Measurements from ENCODE around the gene ERP27.
A peak's percentile ranks its signal among the peaks of the same experiment; 100 is the strongest.

ERP27 gene

GRCh38 chr12:14963520-14963919, 25.2 kb upstream of the ERP27 start:
- no peak for ATAC-seq
- DNase-seq (ENCODE audit: low spot score in 2 of 2): no peak
- Mint-ChIP-seq H3K27ac (peak overlapping the region; percentile 96), H3K4me1 (peaks cover 36% of the 10 kb centered on the region), H3K4me3 (peak overlapping the region; percentile 96), H3K36me3 (peaks cover 28% of the 10 kb centered on the region), H3K9me3 (no peaks in the 10 kb centered on the region)

- DNase-seq (ENCODE audit: low spot score in 2 of 2) (no peak), ATAC-seq (no peak)
- H3K36me3 Mint-ChIP-seq: peaks cover 36% of the 10 kb centered on the region
- peak overlapping the region; percentile 96 for H3K4me3 Mint-ChIP-seq
- H3K9me3 Mint-ChIP-seq: no peaks in the 10 kb centered on the region
- H3K27ac Mint-ChIP-seq: peak overlapping the region; percentile 96
- H3K4me1 Mint-ChIP-seq: peaks cover 40% of the 10 kb centered on the region
Measured at GRCh38 chr12:14962797-14963196, 24.5 kb upstream of the ERP27 start.

GRCh38 chr12:14962153-14962539, 23.8 kb upstream of the ERP27 start:
- H3K27ac Mint-ChIP-seq: peak overlapping the region; percentile 96
- DNase-seq (ENCODE audit: low spot score in 2 of 2) (no peak), ATAC-seq (no peak)
- no peaks in the 10 kb centered on the region for H3K9me3 Mint-ChIP-seq
- H3K36me3 Mint-ChIP-seq: peaks cover 42% of the 10 kb centered on the region
- H3K4me3 Mint-ChIP-seq: peak overlapping the region; percentile 96
- H3K4me1 Mint-ChIP-seq: peaks cover 46% of the 10 kb centered on the region

- H3K4me3 Mint-ChIP-seq: peak within 1 kb of the TSS; percentile 96
- no peaks in the 10 kb centered on the region for H3K9me3 Mint-ChIP-seq
- H3K36me3 Mint-ChIP-seq: peaks cover 47% of the 10 kb centered on the region
- peaks cover 51% of the 10 kb centered on the region for H3K4me1 Mint-ChIP-seq
- DNase-seq (ENCODE audit: low spot score in 2 of 2): peak; percentile 31 to 77
- H3K27ac Mint-ChIP-seq: peak within 1 kb of the TSS; percentile 96
- ATAC-seq: peak; percentile 82
Measured at GRCh38 chr12:14961466-14962152, 23.3 kb upstream of the ERP27 start, which contains the start of gene ARHGDIB. ARHGDIB (minus strand) TSS chr12:14961601; CDS start chr12:14950712, 10,889 bp downstream.

GRCh38 chr12:14960548-14961465, 22.5 kb upstream of the ERP27 start:
- peak overlapping the region; percentile 96 for H3K4me3 Mint-ChIP-seq
- no peak for DNase-seq (ENCODE audit: low spot score in 2 of 2)
- peaks cover 54% of the 10 kb centered on the region for H3K36me3 Mint-ChIP-seq
- ATAC-seq: peak; percentile 68
- H3K9me3 Mint-ChIP-seq: no peaks in the 10 kb centered on the region
- peak overlapping the region; percentile 96 for H3K27ac Mint-ChIP-seq
- peaks cover 54% of the 10 kb centered on the region for H3K4me1 Mint-ChIP-seq

GRCh38 chr12:14959916-14960496, 21.7 kb upstream of the ERP27 start:
- no peak for DNase-seq (ENCODE audit: low spot score in 2 of 2)
- Mint-ChIP-seq H3K9me3 (no peaks in the 10 kb centered on the region), H3K36me3 (peaks cover 59% of the 10 kb centered on the region), H3K27ac (peak overlapping the region; percentile 96), H3K4me1 (peaks cover 48% of the 10 kb centered on the region), H3K4me3 (peak overlapping the region; percentile 96)
- no peak for ATAC-seq

- Mint-ChIP-seq H3K36me3 (peaks cover 65% of the 10 kb centered on the region), H3K9me3 (no peaks in the 10 kb centered on the region), H3K4me3 (peak overlapping the region; percentile 96), H3K27ac (peak overlapping the region; percentile 96), H3K4me1 (peaks cover 45% of the 10 kb centered on the region)
- no peak for DNase-seq (ENCODE audit: low spot score in 2 of 2)
- ATAC-seq: no peak
Measured at GRCh38 chr12:14959463-14959862, 21.1 kb upstream of the ERP27 start.

GRCh38 chr12:14959126-14959440, 20.7 kb upstream of the ERP27 start:
- Mint-ChIP-seq H3K27ac (peak overlapping the region; percentile 96), H3K9me3 (no peaks in the 10 kb centered on the region), H3K4me3 (peak overlapping the region; percentile 96), H3K4me1 (peaks cover 45% of the 10 kb centered on the region), H3K36me3 (peaks cover 69% of the 10 kb centered on the region)
- ATAC-seq (no peak), DNase-seq (ENCODE audit: low spot score in 2 of 2) (no peak)

GRCh38 chr12:14958361-14959125, 20.2 kb upstream of the ERP27 start:
- H3K27ac Mint-ChIP-seq: peak overlapping the region; percentile 96
- ATAC-seq (peak; percentile 47), DNase-seq (ENCODE audit: low spot score in 2 of 2) (no peak)
- no peaks in the 10 kb centered on the region for H3K9me3 Mint-ChIP-seq
- peaks cover 45% of the 10 kb centered on the region for H3K4me1 Mint-ChIP-seq
- H3K36me3 Mint-ChIP-seq: peaks cover 74% of the 10 kb centered on the region
- H3K4me3 Mint-ChIP-seq: peak overlapping the region; percentile 96

- peak overlapping the region; percentile 96 for H3K4me3 Mint-ChIP-seq
- peaks cover 49% of the 10 kb centered on the region for H3K4me1 Mint-ChIP-seq
- peaks cover 82% of the 10 kb centered on the region for H3K36me3 Mint-ChIP-seq
- no peak for DNase-seq (ENCODE audit: low spot score in 2 of 2)
- H3K9me3 Mint-ChIP-seq: no peaks in the 10 kb centered on the region
- H3K27ac Mint-ChIP-seq: peak overlapping the region; percentile 96
- ATAC-seq: no peak
Measured at GRCh38 chr12:14957551-14958168, 19.3 kb upstream of the ERP27 start.

- H3K4me3 Mint-ChIP-seq: peak overlapping the region; percentile 96
- peak overlapping the region; percentile 96 for H3K27ac Mint-ChIP-seq
- peaks cover 90% of the 10 kb centered on the region for H3K36me3 Mint-ChIP-seq
- H3K4me1 Mint-ChIP-seq: peaks cover 56% of the 10 kb centered on the region
- H3K9me3 Mint-ChIP-seq: no peaks in the 10 kb centered on the region
- DNase-seq (ENCODE audit: low spot score in 2 of 2) (no peak), ATAC-seq (no peak)
Measured at GRCh38 chr12:14956905-14957304, 18.6 kb upstream of the ERP27 start.

- no peaks in the 10 kb centered on the region for H3K9me3 Mint-ChIP-seq
- H3K27ac Mint-ChIP-seq: peak overlapping the region; percentile 96
- no peak for DNase-seq (ENCODE audit: low spot score in 2 of 2)
- peaks cover 92% of the 10 kb centered on the region for H3K36me3 Mint-ChIP-seq
- H3K4me3 Mint-ChIP-seq: peak overlapping the region; percentile 96
- H3K4me1 Mint-ChIP-seq: peaks cover 63% of the 10 kb centered on the region
- peak; percentile 11 for ATAC-seq
Measured at GRCh38 chr12:14956024-14956891, 17.9 kb upstream of the ERP27 start.

GRCh38 chr12:14954269-14954668, 15.9 kb upstream of the ERP27 start:
- ATAC-seq: no peak
- peaks cover 95% of the 10 kb centered on the region for H3K36me3 Mint-ChIP-seq

GRCh38 chr12:14953752-14954151, 15.4 kb upstream of the ERP27 start:
- ATAC-seq: no peak
- peaks cover 95% of the 10 kb centered on the region for H3K36me3 Mint-ChIP-seq
- DNase-seq (ENCODE audit: low spot score in 2 of 2): no peak
- H3K9me3 Mint-ChIP-seq: no peaks in the 10 kb centered on the region
- H3K4me3 Mint-ChIP-seq: peak overlapping the region; percentile 66
- peak overlapping the region; percentile 96 for H3K27ac Mint-ChIP-seq
- H3K4me1 Mint-ChIP-seq: peaks cover 78% of the 10 kb centered on the region

More at GRCh38 chr12:14954269-14954668, 15.9 kb upstream of the ERP27 start:
- Mint-ChIP-seq H3K4me3 (peak overlapping the region; percentile 66), H3K4me1 (peaks cover 74% of the 10 kb centered on the region), H3K27ac (peak overlapping the region; percentile 96), H3K9me3 (no peaks in the 10 kb centered on the region)
- DNase-seq (ENCODE audit: low spot score in 2 of 2): no peak

Data from stimulated activated effector memory CD8-positive, alpha-beta T cell treated with anti-CD3 and anti-CD28 coated beads, Interleukin-12 subunit alpha, Interleukin-12 subunit beta, amount 100 ng/mL, for 72 hours (primary cell).